Neural progenitor cell (in vitro differentiated cells): ENCODE data around the gene AK4.

Experiments used
- EZH2 ChIP-seq: fragments of 200-600 bp; sonication (generic); IDR thresholded peaks from 2 replicates; pipeline ENCODE4 v1.6.1; 2017; ENCODE audit warnings: antibody characterized with exemption, mild to moderate bottlenecking, moderate library complexity
- TF ChIP-seq, protein P1 (sequence below): fragments of 200-600 bp; sonication (generic); IDR thresholded peaks from 2 replicates; pipeline ENCODE4 v1.5.1; 2017; ENCODE audit warnings: antibody characterized with exemption, mild to moderate bottlenecking

DNA sequence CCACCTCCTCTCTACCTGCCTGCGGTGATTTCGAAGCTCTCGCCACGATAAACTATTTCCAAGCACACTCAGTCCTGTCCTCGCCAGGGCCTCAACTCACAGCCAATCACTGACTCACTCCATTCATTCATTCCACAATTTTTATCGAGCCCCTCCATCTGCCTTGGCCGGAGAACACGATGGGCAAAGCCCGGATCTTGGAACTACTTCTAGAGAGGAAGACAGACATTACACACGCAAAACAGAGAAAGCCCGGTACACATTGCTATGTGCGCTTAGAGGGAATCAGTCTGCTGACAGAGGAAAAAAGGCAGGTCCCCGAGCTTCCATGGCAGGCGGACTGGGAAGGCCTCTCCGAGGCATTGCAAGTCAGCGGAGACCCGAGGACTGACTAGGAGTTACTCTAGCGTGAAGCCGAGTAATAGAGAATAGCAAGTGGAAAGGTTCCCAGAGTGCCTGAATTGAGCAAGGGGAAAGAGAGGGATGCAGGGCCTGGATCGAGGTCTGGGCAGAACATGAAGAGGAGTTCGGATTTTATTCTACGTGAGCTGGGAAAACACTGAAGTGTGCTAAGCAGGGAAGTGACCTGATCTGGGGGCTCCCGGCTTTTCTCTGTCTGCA is 107.1 kb downstream of the AK4 start:
- TF ChIP-seq, protein P1, sequence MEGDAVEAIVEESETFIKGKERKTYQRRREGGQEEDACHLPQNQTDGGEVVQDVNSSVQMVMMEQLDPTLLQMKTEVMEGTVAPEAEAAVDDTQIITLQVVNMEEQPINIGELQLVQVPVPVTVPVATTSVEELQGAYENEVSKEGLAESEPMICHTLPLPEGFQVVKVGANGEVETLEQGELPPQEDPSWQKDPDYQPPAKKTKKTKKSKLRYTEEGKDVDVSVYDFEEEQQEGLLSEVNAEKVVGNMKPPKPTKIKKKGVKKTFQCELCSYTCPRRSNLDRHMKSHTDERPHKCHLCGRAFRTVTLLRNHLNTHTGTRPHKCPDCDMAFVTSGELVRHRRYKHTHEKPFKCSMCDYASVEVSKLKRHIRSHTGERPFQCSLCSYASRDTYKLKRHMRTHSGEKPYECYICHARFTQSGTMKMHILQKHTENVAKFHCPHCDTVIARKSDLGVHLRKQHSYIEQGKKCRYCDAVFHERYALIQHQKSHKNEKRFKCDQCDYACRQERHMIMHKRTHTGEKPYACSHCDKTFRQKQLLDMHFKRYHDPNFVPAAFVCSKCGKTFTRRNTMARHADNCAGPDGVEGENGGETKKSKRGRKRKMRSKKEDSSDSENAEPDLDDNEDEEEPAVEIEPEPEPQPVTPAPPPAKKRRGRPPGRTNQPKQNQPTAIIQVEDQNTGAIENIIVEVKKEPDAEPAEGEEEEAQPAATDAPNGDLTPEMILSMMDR, result no peak
- no peak for TF ChIP-seq EZH2
